Activated CD4-positive, CD25-positive, alpha-beta regulatory T cell treated with anti-CD3 and anti-CD28 coated beads, Interleukin-2, amount 50 U/mL, for 16 hours (primary cell): ENCODE results near the gene AHDC1.

Experiments
- DNase-seq: peaks from one replicate; pipeline ENCODE4 v3.0.0-alpha.2; 2020; ENCODE audit warnings: low read depth, low spot score

Gene AHDC1

DNA sequence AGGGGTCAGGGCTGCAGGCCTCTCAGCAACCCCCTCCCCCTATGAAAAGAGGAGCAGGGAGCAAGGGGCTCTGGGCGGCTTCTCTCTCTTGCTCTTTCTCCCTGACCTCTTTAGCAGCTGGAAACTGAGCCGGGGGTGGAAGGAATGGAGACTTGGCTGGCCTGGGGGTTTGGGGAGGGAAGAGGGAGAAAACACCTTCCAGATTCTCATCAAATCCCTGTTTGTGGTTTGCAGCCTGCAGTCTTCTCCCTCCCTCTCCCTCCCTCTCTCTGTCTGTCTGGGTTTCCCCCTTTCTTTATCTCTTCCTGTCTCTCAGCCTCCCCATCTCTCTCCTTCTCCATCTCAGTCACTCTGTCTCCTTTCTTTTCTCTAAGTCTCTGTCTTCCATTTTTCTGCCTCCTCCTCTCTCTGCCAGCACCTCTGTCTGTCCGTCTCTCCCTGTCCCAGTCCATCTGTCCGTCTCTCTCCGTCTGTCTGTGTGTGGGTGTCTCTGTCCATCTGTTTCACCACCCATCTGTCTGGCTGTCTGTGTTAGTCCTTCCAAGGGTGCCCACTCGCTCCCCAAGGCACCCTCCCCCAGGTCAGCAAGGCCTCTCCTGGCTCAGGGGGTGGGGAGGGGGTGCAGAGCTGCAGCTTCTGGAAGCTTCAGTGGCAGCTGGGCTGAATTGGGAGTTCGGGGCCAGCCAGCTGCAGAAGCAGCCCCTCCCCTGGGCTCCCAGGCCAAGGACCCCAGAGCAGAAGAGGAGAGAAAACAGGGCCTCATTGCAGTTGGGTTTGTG lies 6.2 kb downstream of the AHDC1 start:
- DNase-seq = no peak

DNA sequence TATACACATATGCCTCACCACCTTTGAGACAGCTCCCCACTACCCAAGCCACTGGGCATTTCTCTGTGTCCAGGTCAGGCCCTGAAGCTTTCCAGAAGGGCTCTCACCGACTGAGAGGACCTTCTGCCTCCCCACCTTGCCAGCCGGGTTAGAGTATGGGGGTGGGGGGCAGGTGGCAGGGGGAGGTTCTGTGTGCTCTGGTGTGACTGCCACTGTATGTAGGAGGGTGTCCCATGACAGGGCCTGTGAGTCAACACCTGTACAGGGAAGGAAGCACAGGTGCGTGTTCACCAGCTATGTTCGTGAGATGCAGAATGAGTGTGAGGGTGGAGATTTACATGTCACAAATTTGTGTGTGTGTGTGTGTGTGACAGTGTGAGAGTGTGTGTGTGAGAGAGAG lies 7.0 kb downstream of the AHDC1 start:
- no peak for DNase-seq

GRCh38 chr1:27596261-27596660 lies 7.7 kb downstream of the AHDC1 start:
- DNase-seq = no peak

DNA sequence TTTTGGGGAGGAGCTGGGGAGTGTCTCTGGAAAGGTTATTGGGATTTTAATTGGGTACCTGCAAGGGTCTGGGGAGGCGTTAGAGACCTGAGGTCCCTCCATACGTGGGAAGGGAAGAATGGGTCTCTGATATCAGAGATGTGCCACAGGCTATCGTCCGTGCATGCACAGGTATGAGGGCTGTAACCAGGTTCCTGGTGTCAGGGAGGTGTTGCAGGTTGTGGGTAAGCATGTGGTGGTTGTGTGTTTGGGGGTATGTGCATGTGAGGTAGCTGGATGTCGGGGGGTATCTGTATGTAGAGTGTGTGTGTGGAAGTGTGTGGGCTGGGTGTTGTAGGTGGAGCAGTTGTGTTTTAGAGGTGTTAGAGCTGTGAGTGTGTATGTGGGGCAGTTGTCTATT lies 8.3 kb downstream of the AHDC1 start:
- no peak for DNase-seq

DNA sequence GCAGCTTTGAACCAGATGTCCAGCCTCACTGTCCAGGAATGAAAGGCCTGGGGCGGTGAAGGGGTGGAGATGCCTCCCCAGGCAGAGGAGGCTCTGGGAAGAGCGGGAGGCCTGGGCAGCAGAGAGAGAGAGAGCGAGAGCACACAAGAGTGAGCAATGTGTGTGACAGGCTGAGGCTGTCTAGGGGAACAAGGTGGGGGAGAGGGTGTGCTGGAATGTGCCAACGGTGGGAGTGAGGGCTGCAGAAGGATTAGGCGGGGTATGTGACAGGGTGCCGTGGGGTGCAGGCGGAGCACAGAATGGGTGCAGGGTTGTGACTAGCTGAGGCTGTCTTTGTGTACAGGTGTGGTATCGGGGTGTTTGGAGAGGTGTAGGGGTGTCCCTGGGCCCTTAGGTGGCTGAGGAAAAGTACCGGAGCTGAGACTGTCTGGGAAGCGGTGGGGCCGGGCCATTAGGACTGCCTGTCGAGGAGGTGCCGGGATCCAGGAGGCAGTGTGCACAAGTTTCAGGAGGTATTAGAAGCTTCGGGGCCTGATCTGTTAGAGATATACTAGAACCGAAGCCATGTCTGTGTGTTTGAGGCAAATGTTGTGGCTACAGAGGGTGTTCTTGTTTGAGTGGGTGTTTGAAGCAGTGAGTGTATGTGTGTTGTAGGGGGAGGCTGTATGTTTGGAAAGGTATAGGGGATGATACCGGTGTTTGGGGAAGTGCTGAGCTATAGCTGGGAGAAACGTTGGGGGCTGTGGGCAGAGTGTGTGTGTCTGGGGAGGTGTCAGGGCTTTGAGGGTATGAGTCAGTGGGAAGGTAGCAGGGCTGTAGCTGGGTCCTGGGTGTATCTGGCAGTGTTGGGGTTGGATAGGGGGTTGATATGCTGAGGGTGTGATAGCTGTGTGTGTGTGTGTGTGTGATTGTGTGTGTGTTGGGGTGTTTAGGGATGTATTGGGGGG lies 9.1 kb downstream of the AHDC1 start:
- no peak for DNase-seq

DNA sequence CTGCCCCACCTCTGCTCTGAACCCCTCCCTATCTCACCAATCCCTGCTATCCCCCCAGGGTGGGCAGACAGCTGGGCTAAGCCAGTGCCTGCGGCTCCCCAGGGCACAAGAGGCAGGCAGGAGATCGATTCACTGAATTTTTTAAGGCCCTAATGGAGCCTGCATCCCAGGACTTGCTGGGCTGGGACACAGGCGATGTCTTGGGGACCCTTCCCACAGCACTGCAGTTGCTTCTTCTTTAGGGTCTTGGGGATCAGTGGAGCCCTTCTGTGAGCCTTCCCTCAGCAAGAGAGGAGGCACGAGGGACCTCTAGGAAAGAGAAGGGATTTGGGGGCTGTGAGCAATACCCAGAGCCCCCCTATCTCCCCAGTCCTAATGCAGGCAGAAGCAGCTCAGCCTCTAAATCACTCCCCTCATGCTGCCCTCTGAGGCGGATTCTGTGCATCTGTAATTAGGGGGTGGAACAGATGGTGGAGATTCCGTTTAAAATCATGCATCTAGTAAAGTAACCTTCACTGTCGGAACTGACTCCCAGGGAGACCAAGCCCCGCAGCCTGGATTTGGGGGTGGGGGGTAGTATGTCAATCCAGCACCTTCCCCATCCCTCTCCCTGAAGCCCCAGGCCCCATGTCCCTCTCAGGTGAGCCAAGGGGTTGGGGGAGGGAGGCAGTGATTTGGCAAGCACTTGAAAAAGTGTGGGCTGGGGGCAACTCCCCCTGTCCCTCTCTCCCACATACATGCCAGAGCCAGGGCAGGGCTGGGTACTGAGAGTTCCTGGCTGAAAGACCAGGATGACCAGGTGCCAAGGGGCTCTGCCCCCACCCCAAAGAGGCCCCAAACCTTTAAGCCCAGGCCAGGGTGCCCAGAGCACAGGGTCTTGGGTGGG lies 10.0 kb downstream of the AHDC1 start:
- no peak for DNase-seq

DNA sequence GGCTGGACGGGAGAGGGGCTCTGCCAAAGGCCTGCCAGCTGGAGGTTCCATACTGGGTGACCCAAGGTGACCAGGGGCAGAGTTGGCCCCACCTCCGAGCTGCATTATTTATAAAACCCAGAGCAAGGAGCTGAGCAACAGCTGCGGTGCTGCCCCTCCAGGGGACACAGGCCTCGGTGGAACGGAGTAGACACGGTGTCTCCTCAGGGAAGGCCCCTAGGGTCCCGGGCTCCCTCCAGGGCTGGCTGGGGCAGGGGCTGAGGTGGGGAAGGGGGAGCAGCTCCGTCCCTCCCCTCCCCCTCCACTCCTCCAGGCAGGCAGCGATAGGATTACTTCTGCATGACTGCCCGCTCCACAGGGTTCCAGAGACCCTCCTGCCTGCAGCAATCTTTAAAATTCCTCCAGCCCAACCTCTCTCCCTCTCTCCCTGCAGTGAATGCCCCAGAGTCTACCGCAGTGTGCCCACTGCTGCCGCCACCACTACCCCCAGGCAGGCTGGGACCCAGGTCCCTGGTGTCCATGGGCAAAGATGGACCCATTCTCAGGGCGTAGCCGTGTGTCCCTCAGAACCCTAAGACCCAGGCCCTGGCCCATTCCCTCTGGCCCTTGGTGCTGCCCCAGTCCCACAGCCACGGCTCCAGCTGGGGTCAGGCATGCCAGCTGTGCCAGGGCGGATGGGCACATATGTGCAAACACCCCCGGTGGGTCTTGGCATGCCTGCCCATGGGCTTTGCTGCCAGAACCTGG lies 10.8 kb downstream of the AHDC1 start:
- no peak for DNase-seq

- no peak for DNase-seq
Measured at GRCh38 chr1:27592232-27592930, 11.6 kb downstream of the AHDC1 start.

GRCh38 chr1:27591622-27592021 lies 12.3 kb downstream of the AHDC1 start:
- no peak for DNase-seq

DNA sequence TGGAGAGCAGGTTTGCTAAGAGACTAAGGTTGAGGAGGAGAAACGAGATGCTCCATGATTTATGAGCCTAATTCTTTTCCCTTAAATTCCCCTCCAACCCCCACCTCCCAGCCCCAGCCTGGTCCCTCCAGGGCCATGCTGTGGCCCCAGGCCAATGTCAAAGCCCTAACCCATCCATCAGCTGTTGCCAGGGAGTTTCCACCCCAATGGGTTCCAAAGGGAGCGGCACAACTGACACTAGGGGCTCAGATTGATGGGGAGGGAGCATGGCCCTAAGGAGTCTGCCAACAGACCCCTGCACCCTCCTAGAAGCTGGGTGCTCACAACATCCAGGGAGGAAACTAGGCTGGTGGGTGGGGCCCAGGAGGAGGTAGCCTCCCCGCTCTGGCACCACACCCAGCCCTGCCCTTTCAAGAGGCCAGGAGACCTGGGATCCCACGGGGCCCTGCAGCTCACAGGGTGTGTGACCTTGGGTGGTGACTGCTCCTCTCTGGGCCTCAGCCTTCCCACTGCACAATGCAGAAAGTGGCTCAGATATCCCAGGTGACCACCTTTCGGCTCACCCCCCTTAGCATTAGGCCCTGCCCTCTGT lies 12.9 kb downstream of the AHDC1 start:
- DNase-seq = no peak

DNA sequence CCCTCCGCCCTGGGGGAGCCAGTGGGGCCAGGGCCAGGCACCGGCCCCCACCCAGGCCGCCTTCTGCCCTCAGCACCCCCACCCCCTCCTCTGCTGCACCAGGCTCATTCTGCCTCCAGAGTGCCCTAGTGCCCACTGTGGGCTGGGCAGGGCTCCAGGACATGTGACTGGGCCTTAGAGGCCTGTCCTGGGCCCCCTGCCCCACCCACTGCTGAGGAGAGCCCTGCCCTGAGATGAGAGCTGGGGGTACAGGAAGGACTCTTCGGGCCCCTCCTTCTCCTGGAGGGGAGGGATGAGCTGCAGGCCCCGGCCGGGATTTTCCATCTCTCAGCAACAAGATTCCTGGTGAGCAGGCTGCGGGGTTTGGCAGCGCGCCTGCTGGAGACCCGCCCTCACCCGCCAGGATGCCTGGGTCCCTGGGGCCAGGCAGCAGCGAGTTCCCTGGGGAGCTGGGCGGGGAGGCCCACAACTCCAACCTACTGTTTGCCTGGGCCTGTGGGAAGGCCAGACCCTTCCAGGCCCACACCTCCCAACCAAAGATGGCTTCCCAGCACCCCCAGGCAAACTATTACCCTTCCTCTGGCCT lies 14.0 kb downstream of the AHDC1 start:
- no peak for DNase-seq

- no peak for DNase-seq
Measured at GRCh38 chr1:27589441-27589840, 14.5 kb downstream of the AHDC1 start.

DNA sequence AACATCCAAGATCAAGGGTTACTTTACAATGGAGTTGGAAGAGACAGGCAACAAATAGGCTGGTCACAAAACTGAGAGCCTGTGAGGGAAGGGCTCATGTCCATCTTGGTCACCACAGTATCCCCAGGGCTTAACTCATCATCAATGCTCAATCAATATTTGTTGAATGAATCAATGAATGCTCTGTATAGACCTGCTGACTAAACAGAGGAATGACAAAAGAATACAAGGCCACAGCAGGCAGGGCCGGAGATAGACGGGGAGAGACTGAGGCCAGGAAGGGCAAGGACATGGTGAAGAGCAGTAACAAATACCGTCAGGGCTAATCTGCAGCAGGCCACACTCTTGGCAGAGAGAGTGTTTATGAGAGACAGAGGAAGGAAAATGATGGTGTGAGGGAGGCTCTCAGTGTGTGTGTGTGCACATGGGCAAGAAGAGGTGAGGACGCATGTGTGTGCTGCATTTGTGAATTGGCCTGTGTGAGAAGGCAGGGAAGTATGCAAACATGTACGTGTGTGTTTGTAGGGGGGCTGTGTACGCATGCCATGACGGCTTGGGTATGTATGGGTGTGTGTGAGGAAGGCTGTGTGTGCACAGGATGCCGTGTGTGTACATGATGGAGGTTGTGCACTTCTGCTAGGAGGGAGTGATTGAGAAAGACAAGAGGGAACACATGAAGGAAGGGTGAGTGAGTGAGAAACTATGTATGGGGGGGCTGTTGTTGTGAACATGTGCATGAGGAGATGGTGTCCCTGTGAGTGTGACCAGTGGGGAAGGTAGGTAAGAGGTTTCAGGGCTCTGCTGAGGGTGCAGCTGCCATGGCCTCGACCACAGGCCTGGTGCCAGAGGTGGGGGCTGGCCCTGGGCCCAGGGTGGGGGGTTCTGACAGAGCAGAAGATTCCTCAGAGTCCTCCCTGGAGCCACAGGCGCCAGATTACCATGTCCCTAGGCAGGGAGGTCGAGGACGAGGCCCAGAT lies 15.4 kb downstream of the AHDC1 start:
- DNase-seq = no peak

GRCh38 chr1:27585684-27586083 lies 18.3 kb downstream of the AHDC1 start:
- DNase-seq = no peak

DNA sequence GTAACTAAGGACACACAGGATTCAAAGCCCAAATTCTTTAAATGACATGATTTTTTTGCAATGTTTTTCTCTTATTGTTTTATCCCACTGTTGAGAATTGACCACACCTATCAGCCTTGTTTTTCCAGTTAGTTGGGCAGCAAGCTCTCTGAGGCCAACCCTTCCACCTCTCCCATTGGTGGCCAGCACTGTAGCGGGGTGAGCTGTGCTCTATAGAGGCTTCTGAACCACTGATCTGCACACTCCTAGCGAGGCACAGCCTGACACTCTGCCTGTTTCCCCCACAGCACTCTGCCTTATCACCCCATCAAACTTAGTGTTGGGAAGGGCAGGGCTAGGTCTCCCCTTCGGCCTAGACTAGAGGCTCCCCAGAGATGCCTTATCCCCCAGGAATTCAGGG lies 19.5 kb downstream of the AHDC1 start:
- no peak for DNase-seq

DNA sequence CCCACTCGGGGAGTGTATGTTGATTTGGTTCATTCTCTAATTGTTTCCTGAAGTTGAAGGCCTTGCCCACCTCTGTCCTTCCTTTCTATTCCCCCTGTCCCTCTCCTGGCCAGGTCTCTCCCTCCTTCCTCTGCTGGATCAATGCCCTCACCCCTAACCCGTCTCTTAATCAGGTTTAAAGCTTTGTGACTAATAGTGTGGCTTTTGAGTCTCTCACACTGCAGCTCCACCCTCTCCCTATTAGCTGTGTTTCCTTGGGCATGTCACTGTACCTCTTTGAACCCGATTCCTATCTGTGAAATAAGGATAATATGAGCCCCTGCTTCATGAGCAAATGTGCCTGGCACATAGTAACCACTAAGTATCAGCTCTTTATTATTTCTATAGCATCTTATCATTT lies 20.5 kb downstream of the AHDC1 start:
- DNase-seq = no peak

- no peak for DNase-seq
Measured at GRCh38 chr1:27581823-27582243, 22.1 kb downstream of the AHDC1 start.

DNA sequence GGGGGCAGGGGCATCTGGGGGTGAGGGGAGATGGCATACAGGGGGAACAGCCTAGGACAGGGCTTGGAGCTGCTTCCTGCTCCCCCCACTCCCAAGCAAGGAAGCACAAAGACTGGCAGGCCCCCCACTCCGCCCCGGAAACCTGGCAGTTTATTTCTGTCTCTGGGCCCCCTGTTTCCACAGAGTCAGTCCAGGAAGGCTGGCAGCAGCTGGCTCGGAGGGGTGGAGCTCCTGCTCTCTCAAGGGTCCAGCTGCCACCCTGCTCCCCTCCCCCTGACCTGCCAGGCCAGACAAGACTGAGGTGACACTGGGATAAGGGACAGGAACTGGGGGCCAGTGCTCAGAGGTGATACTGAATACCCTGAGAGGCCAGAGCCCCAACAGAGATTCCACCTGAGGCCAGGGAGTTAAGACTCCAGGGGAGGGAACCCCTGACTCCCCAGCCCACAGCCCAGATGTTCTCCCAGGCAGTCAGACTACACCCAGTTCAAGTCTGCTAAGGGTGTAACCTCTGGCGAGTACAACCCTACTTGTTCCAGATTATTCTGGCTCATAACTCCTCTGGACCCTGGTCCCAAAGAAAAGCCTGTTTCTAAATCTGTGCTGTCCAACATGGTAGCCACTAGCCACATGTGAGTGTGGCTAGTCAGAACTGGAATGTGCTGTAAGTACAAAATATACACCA lies 26.3 kb downstream of the AHDC1 start:
- no peak for DNase-seq
